ENCODE data around the gene UQCC2.

DNA sequence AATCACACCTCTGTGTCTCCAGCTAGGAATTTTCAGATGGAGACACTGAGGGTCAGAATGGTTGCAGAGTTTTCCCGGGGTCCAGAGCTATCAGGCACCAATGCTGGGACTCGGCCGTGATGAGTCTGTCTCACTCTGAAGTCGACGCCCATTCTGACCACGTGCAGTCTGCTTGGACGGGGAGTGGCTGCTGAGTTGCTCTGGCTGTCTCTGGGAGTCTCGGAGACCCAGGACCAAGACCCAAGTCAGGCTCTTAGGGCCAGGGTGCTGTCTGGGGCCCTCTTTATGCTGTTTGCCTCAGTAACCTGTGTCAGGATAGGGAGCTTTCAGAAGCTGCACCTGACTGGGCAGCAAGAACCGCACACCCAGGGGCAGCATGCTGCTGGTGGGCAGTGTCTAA lies 30.6 kb upstream of the UQCC2 start:
- TF ChIP-seq EGR1 (IDR thresholded peaks at IDR 0.05; ENCODE audit: low read depth in 2 of 2) (no peak), CTCF (IDR thresholded peaks at IDR 0.05; ENCODE audit: low read depth, low read length, missing input control) (no peak), TAF1 (conservative IDR thresholded peaks at IDR 0.05) (no peak), SP1 (IDR thresholded peaks at IDR 0.05) (no peak), JUND (IDR thresholded peaks at IDR 0.05) (no peak)

Data from liver (tissue), 3 donors.